Heart left ventricle (tissue), 16 donors: Measurements from ENCODE around the gene MAP3K10. TPM values are rescaled to one million over a fixed set of nuclear protein-coding genes. Genes with fewer than 3 reads are reported as not detected.
A peak's percentile ranks its signal among the peaks of the same experiment; 100 is the strongest.

Experiments used
- ATAC-seq, 4 donors: fragments of 200-7000 bp; cut with Tn5 transposase; one replicate each; pipeline ENCODE4 v1.9.1; 2020 to 2022; ENCODE audit warnings: moderate library complexity in 4 of 4, mild to moderate bottlenecking in 3 of 4, moderate number of reproducible peaks in 1 of 4
- DNase-seq, 5 donors: peaks; one replicate each; pipeline ENCODE4 v3.0.0-alpha.2; 2020
- H3K27ac ChIP-seq, 12 donors: fragments of 200-600 bp; sonication (generic) in 4 of 12; one replicate each; pipeline versions ENCODE4 v1.5.0 to v1.8.0; 2016 to 2022; ENCODE audit warnings: mild to moderate bottlenecking in 2 of 12
- H3K27me3 ChIP-seq, 9 donors: fragments of 200-600 bp; sonication (generic) in 2 of 9; one replicate each; pipeline versions ENCODE4 v1.5.1 to v1.8.0; 2016 to 2022; ENCODE audit warnings: mild to moderate bottlenecking in 3 of 9
- H3K36me3 ChIP-seq, 9 donors: fragments of 200-600 bp; sonication (generic) in 2 of 9; one replicate each; pipeline versions ENCODE4 v1.5.0 to v1.8.0; 2018 to 2022; ENCODE audit warnings: mild to moderate bottlenecking in 2 of 9
- H3K4me1 ChIP-seq, 12 donors: fragments of 200-600 bp; sonication (generic) in 4 of 12; one replicate each; pipeline versions ENCODE4 v1.5.0 to v1.8.0; 2016 to 2022; ENCODE audit warnings: mild to moderate bottlenecking in 3 of 12
- H3K4me3 ChIP-seq, 12 donors: fragments of 200-600 bp; sonication (generic) in 4 of 12; one replicate each; pipeline versions ENCODE4 v1.5.0 to v1.8.0; 2017 to 2022; ENCODE audit warnings: mild to moderate bottlenecking in 9 of 12, moderate library complexity in 4 of 12
- H3K9me3 ChIP-seq, 12 donors: fragments of 200-600 bp; sonication (generic) in 4 of 12; one replicate each; pipeline versions ENCODE4 v1.5.0 to v1.8.0; 2016 to 2022; ENCODE audit warnings: mild to moderate bottlenecking in 1 of 12
- POLR2A ChIP-seq, 2 donors: fragments of 450-650 bp; IDR thresholded peaks; one replicate each; pipeline ENCODE4 v1.6.1; 2017; ENCODE audit warnings: antibody characterized with exemption in 2 of 2, mild to moderate bottlenecking in 2 of 2, moderate library complexity in 2 of 2
- WGBS, 4 donors: extraction: QIAGEN DNeasy Blood & Tissue Kit in 2 of 4; methylation state at CpG; one replicate each; pipeline versions ENCODE4 v1.1.5 to v1.1.7; 2013 to 2018; 5-methylcytosine and 5-hydroxymethylcytosine counted together
- intact Hi-C, 10 donors: fragments of 100-400 bp; cut with DNase I; formaldehyde crosslinking; loops; one replicate each; pipeline versions ENCODE4 v1.11.1 to v1.14.2; 2022
- polyA plus RNA-seq, 2 donors: library from polyadenylated mRNA; stranded (reverse); fragments of 200-250 nt; gene quantifications; one replicate each; pipeline ENCODE4 v1.2.3, GENCODE V29; 2013
- total RNA-seq, 9 donors: library from RNA; depleted of rRNA in 2 of 9; stranded (reverse); fragments of >200 nt in 2 of 9; fragmentation: NEBNext Ultra II Directional in 3 of 9; extraction: Animal tissue kit (Norgen Biotek cat#: 25700) in 3 of 9; gene quantifications; one replicate each; pipeline versions ENCODE4 v1.1.0 to v1.2.4, GENCODE V29; 2016 to 2023
- TF ChIP-seq, protein P1 (sequence below), 12 donors: fragments of 200-600 bp; sonication (generic) in 4 of 12; IDR thresholded peaks; one replicate each; pipeline versions ENCODE4 v1.5.0 to v1.8.0; 2018 to 2022; ENCODE audit warnings: antibody characterized with exemption in 12 of 12, mild to moderate bottlenecking in 5 of 12
- donor health status: ischemic (EF 13 %, LVEDD 7.1; RV severe dilation, severe dysfunction).
- donor health status: healthy with polysubstance abuse.
- donor health status: DM: no; HTN: yes; CAD: no.
- donor health status: DM: no; HTN: no; CAD: no.
- donor health status: ischemic (EF 25% LVEDD 6.9; RV normal size, moderate dysfunction).
- donor health status: ischemic (EF 25% LVEDD 5.7; RV mildly dilated, moderate dysfunction).
- donor health status: healthy.
- donor health status: DM: yes; HTN: yes; CAD: no.
- donor health status: ischemic (EF 35%, LVEDD 5.7; RV mildly dilated, moderate dysfunction).
- donor health status: nonischemic (EF 11% LVEDD 7.7; RV severe dilation, severe dysfunction).
- donor health status: DM: yes; HTN: yes; CAD: no.
- donor health status: PGD.
- donor health status: ischemic (EF 29% LVEDD 5.4; RV normal size, mild dysfunction).
- donor health status: nonischemic (EF 23%, LVEDD 6.1; RV moderate dilation, normal function).

The MAP3K10 gene
- total and polyA plus RNA-seq, 11 donors = 13.7 to 32.8 (median 16.2) TPM

DNA sequence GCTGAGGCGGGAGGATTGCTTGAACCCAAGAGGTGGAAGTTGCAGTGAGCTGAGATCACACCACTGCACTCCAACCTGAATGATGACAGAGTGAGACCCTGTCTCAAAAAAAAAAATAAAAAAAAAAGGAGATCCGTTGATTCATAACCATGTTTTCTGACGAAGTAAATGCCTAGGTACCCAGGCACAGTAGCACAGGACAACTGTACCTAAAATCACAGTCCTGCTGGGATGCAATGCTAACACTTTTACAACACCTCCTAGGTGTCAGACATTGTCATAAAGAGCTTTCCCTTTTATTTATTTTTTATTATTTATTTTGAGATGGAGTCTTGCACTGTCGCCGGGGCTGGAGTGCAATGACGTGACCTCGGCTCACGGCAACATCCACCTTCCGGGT lies 29.4 kb downstream of the MAP3K10 start:
- DNase-seq (no peak), ATAC-seq (no peak)
- WGBS, 4 donors = 86 to 92% (median 87%) methylated on average over 9 of the region's 9 CpGs
- Histone ChIP-seq H3K27me3 (peaks cover 29 to 77% (median 53%) of the 10 kb centered on the region in 9 donors), H3K9me3 (no peaks in the 10 kb centered on the region), H3K27ac (no peak overlapping the region), H3K36me3 (no peaks in the 10 kb centered on the region), H3K4me3 (no peak overlapping the region), H3K4me1 (peaks cover 0 to 25% (median under 1%) of the 10 kb centered on the region in 12 donors)
- intact Hi-C loops = loop anchor here in 5 of 10 donors (2.0 to 10.0 kb wide), 4 partner anchors 78 to 428 kb away; no protein-coding TSS in a partner anchor
- TF ChIP-seq, protein P1, sequence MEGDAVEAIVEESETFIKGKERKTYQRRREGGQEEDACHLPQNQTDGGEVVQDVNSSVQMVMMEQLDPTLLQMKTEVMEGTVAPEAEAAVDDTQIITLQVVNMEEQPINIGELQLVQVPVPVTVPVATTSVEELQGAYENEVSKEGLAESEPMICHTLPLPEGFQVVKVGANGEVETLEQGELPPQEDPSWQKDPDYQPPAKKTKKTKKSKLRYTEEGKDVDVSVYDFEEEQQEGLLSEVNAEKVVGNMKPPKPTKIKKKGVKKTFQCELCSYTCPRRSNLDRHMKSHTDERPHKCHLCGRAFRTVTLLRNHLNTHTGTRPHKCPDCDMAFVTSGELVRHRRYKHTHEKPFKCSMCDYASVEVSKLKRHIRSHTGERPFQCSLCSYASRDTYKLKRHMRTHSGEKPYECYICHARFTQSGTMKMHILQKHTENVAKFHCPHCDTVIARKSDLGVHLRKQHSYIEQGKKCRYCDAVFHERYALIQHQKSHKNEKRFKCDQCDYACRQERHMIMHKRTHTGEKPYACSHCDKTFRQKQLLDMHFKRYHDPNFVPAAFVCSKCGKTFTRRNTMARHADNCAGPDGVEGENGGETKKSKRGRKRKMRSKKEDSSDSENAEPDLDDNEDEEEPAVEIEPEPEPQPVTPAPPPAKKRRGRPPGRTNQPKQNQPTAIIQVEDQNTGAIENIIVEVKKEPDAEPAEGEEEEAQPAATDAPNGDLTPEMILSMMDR (IDR thresholded peaks at IDR 0.05) = no peak
- no peak for TF ChIP-seq POLR2A (IDR thresholded peaks at IDR 0.05)

- Histone ChIP-seq H3K4me1 (peaks cover 2 to 36% (median 11%) of the 10 kb centered on the region in 12 donors), H3K4me3 (no peak overlapping the region), H3K36me3 (no peaks in the 10 kb centered on the region), H3K27ac (no peak overlapping the region), H3K27me3 (peaks cover 24 to 73% (median 51%) of the 10 kb centered on the region in 9 donors), H3K9me3 (no peaks in the 10 kb centered on the region)
- WGBS, 4 donors = 44 to 64% (median 57%) methylated on average over 41 of the region's 41 CpGs
- DNase-seq (peak; percentile 74 to 88 (median 82)), ATAC-seq (peak; percentile 70 to 90 (median 86))
- intact Hi-C loops = loop anchor here (1.0 to 10.0 kb wide), 8 partner anchors 79 to 430 kb away; no protein-coding TSS in a partner anchor
- TF ChIP-seq, protein P1 (IDR thresholded peaks at IDR 0.05) = peak; percentile 85 to 94 (median 90)
- TF ChIP-seq POLR2A (IDR thresholded peaks at IDR 0.05) = no peak
Observed at GRCh38 chr19:40221858-40222619, 30.8 kb downstream of the MAP3K10 start.

- WGBS, 4 donors = 15 to 25% (median 20%) methylated on average over 33 to 48 of the region's 48 CpGs
- H3K36me3 ChIP-seq = no peaks in the 10 kb centered on the region
- TF ChIP-seq, protein P1 (IDR thresholded peaks at IDR 0.05) = no peak
- TF ChIP-seq POLR2A (IDR thresholded peaks at IDR 0.05) = no peak
- H3K4me1 ChIP-seq = peaks cover 2 to 25% (median 11%) of the 10 kb centered on the region in 12 donors
- no peak overlapping the region for H3K4me3 ChIP-seq
- peaks cover 12 to 61% (median 40%) of the 10 kb centered on the region in 9 donors for H3K27me3 ChIP-seq
- H3K27ac ChIP-seq = no peak overlapping the region
- DNase-seq (no peak), ATAC-seq (no peak)
- intact Hi-C loops = loop anchor here in 8 of 10 donors (2.0 to 10.0 kb wide), 5 partner anchors 82 to 431 kb away; no protein-coding TSS in a partner anchor
- H3K9me3 ChIP-seq = no peaks in the 10 kb centered on the region
Observed at GRCh38 chr19:40223135-40223822, 32.1 kb downstream of the MAP3K10 start.
